Vagina (tissue), 2 donors: ENCODE results near the gene IGSF23. TPM values are rescaled to one million over a fixed set of nuclear protein-coding genes. Genes with fewer than 3 reads are reported as not detected.

Source experiments
- DNase-seq, 2 donors: peaks; one replicate each; pipeline ENCODE4 v3.0.0-alpha.2; 2017; ENCODE audit errors: extremely low spot score in 2 of 2
- H3K27ac ChIP-seq: fragments of 200-600 bp; sonication (generic); one replicate; pipeline ENCODE4 v1.5.1; 2019
- H3K27me3 ChIP-seq: fragments of 200-600 bp; sonication (generic); one replicate; pipeline ENCODE4 v1.5.1; 2019
- H3K36me3 ChIP-seq, 2 donors: fragments of 200-600 bp; sonication (generic); one replicate each; pipeline ENCODE4 v1.5.1; 2017 to 2019
- H3K4me1 ChIP-seq: fragments of 200-600 bp; sonication (generic); one replicate; pipeline ENCODE4 v1.5.1; 2019
- H3K4me3 ChIP-seq, 2 donors: fragments of 200-600 bp; sonication (generic); 1 replicate in 1 of 2; 2 replicates in 1 of 2; pipeline ENCODE4 v1.5.1; 2016 to 2019
- H3K9me3 ChIP-seq: fragments of 200-600 bp; sonication (generic); one replicate; pipeline ENCODE4 v1.5.1; 2019
- CTCF ChIP-seq, 3 experiments: fragments of 450-650 bp in 2 of 3; fragments of 200-600 bp in 1 of 3; sonication (generic) in 1 of 3; IDR thresholded peaks; one replicate each; pipeline ENCODE4 v1.5.1; 2017 to 2019; ENCODE audit warnings: antibody characterized with exemption in 3 of 3, mild to moderate bottlenecking in 2 of 3, moderate library complexity in 2 of 3
- POLR2A ChIP-seq, 2 donors: fragments of 450-650 bp; IDR thresholded peaks; one replicate each; pipeline ENCODE4 v1.6.1; 2017; ENCODE audit warnings: antibody characterized with exemption in 2 of 2, mild to moderate bottlenecking in 2 of 2, moderate library complexity in 2 of 2
- POLR2AphosphoS5 ChIP-seq, 2 donors: sonication (generic); formaldehyde crosslinking; IDR thresholded peaks; one replicate each; pipeline ENCODE4 v1.9.0; 2017; ENCODE audit warnings: antibody characterized with exemption in 2 of 2, mild to moderate bottlenecking in 2 of 2, low read depth in 1 of 2; ENCODE audit not compliant: insufficient read depth in 1 of 2
- intact Hi-C: fragments of 100-400 bp; cut with DNase I; formaldehyde crosslinking; loops from one replicate; pipeline ENCODE4 v1.15.1; 2023
- total RNA-seq: library from RNA; depleted of rRNA; stranded (reverse); fragments of >200 nt; gene quantifications from one replicate; pipeline ENCODE4 v1.2.3, GENCODE V29; 2016

IGSF23 gene
- total RNA-seq, 1 donor from 2014 or later: not detected

- TF ChIP-seq POLR2AphosphoS5 (IDR thresholded peaks at IDR 0.05; ENCODE audit: insufficient read depth in 1 of 2, low read depth in 1 of 2) (no peak), CTCF (IDR thresholded peaks at IDR 0.05) (no peak), POLR2A (IDR thresholded peaks at IDR 0.05) (no peak)
- intact Hi-C loops: no loop called here
- Histone ChIP-seq H3K4me1 (no peaks in the 10 kb centered on the region), H3K27ac (no peak overlapping the region), H3K9me3 (no peaks in the 10 kb centered on the region), H3K36me3 (no peaks in the 10 kb centered on the region), H3K4me3 (no peak overlapping the region), H3K27me3 (no peaks in the 10 kb centered on the region)
- no peak for DNase-seq
Observed at GRCh38 chr19:44598355-44598754, 15.0 kb upstream of the IGSF23 start.

GRCh38 chr19:44598880-44599279, 14.5 kb upstream of the IGSF23 start:
- Histone ChIP-seq H3K36me3 (no peaks in the 10 kb centered on the region), H3K4me1 (no peaks in the 10 kb centered on the region), H3K27me3 (no peaks in the 10 kb centered on the region), H3K27ac (no peak overlapping the region), H3K9me3 (no peaks in the 10 kb centered on the region), H3K4me3 (no peak overlapping the region)
- TF ChIP-seq POLR2A (IDR thresholded peaks at IDR 0.05) (no peak), CTCF (IDR thresholded peaks at IDR 0.05) (no peak), POLR2AphosphoS5 (IDR thresholded peaks at IDR 0.05; ENCODE audit: insufficient read depth in 1 of 2, low read depth in 1 of 2) (no peak)
- no peak for DNase-seq
- intact Hi-C loops: no loop called here

GRCh38 chr19:44600466-44600865, 12.9 kb upstream of the IGSF23 start:
- Histone ChIP-seq H3K4me3 (no peak overlapping the region), H3K4me1 (no peaks in the 10 kb centered on the region), H3K27ac (no peak overlapping the region), H3K27me3 (no peaks in the 10 kb centered on the region), H3K9me3 (no peaks in the 10 kb centered on the region), H3K36me3 (no peaks in the 10 kb centered on the region)
- TF ChIP-seq CTCF (IDR thresholded peaks at IDR 0.05): no peak
- DNase-seq: no peak
- intact Hi-C loops: no loop called here

- DNase-seq: no peak
- TF ChIP-seq CTCF (IDR thresholded peaks at IDR 0.05) (no peak), POLR2AphosphoS5 (IDR thresholded peaks at IDR 0.05; ENCODE audit: insufficient read depth in 1 of 2, low read depth in 1 of 2) (no peak), POLR2A (IDR thresholded peaks at IDR 0.05) (no peak)
- Histone ChIP-seq H3K4me1 (no peaks in the 10 kb centered on the region), H3K36me3 (no peaks in the 10 kb centered on the region), H3K4me3 (no peak overlapping the region), H3K9me3 (no peaks in the 10 kb centered on the region), H3K27me3 (no peaks in the 10 kb centered on the region), H3K27ac (no peak overlapping the region)
- intact Hi-C loops: no loop called here
Observed at GRCh38 chr19:44602081-44602480, 11.3 kb upstream of the IGSF23 start.

- no peaks in the 10 kb centered on the region for H3K4me1 ChIP-seq
- H3K4me3 ChIP-seq: no peak overlapping the region
- TF ChIP-seq POLR2AphosphoS5 (IDR thresholded peaks at IDR 0.05; ENCODE audit: insufficient read depth in 1 of 2, low read depth in 1 of 2) (no peak), POLR2A (IDR thresholded peaks at IDR 0.05) (no peak), CTCF (IDR thresholded peaks at IDR 0.05) (no peak)
- no peak for DNase-seq
- intact Hi-C loops: no loop called here
- no peak overlapping the region for H3K27ac ChIP-seq
- H3K36me3 ChIP-seq: no peaks in the 10 kb centered on the region
- no peaks in the 10 kb centered on the region for H3K27me3 ChIP-seq
- no peaks in the 10 kb centered on the region for H3K9me3 ChIP-seq
Observed at GRCh38 chr19:44603201-44603945, 10.0 kb upstream of the IGSF23 start.
